ENCODE measurements around the gene TRIP10.

- TF ChIP-seq CTCF (IDR thresholded peaks at IDR 0.05) (no peak), POLR2A (IDR thresholded peaks at IDR 0.05) (no peak)
These were observed 33.4 kb upstream of the TRIP10 start for GRCh38 chr19:6705931-6706632.

All from heart left ventricle (tissue), 13 donors.